ENCODE data around the gene KIAA0040.

- no peak for TF ChIP-seq EZH2 (IDR thresholded peaks at IDR 0.05; ENCODE audit: insufficient read depth, poor library complexity, severe bottlenecking)
- TF ChIP-seq EZH2phosphoT487 (IDR thresholded peaks at IDR 0.05; ENCODE audit: insufficient read depth, low read depth) = no peak
These were observed 9.0 kb downstream of the KIAA0040 start for GRCh38 chr1:175183586-175183985.

All from GM23248 (cell line).